ENCODE data around the gene CD47. TPM values are rescaled to one million over a fixed set of nuclear protein-coding genes. Genes with fewer than 3 reads are reported as not detected.

Gene CD47
- total and polyA plus RNA-seq, 10 of the 15 experiments (the other 5 are each of a cell fraction or from before 2014, with no cell fraction given) = 22.9 to 175 (median 81.1) TPM

GRCh38 chr3:108073764-108074431 is 16.9 kb downstream of the CD47 start (continued):
- TF ChIP-seq ZNF687 (IDR thresholded peaks at IDR 0.05) (no peak), CHD2 (IDR thresholded peaks at IDR 0.05; ENCODE audit: borderline replicate concordance, low read depth, low read length) (no peak), ZNF24 (IDR thresholded peaks at IDR 0.05) (no peak), CHD1 (IDR thresholded peaks at IDR 0.05; ENCODE audit: low read depth, low read length) (no peak), PRDM15 (CRISPR knock-in tag; IDR thresholded peaks at IDR 0.05) (no peak), ZBTB11 (CRISPR knock-in tag; IDR thresholded peaks at IDR 0.05) (no peak), JUNB (IDR thresholded peaks at IDR 0.05) (no peak), PML (IDR thresholded peaks at IDR 0.05; ENCODE audit: low read length) (no peak)
- TF ChIP-seq, protein P1, sequence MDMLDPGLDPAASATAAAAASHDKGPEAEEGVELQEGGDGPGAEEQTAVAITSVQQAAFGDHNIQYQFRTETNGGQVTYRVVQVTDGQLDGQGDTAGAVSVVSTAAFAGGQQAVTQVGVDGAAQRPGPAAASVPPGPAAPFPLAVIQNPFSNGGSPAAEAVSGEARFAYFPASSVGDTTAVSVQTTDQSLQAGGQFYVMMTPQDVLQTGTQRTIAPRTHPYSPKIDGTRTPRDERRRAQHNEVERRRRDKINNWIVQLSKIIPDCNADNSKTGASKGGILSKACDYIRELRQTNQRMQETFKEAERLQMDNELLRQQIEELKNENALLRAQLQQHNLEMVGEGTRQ (IDR thresholded peaks at IDR 0.05; ENCODE audit: borderline replicate concordance, low read depth, low read length) = no peak
- TF ChIP-seq, protein P2, sequence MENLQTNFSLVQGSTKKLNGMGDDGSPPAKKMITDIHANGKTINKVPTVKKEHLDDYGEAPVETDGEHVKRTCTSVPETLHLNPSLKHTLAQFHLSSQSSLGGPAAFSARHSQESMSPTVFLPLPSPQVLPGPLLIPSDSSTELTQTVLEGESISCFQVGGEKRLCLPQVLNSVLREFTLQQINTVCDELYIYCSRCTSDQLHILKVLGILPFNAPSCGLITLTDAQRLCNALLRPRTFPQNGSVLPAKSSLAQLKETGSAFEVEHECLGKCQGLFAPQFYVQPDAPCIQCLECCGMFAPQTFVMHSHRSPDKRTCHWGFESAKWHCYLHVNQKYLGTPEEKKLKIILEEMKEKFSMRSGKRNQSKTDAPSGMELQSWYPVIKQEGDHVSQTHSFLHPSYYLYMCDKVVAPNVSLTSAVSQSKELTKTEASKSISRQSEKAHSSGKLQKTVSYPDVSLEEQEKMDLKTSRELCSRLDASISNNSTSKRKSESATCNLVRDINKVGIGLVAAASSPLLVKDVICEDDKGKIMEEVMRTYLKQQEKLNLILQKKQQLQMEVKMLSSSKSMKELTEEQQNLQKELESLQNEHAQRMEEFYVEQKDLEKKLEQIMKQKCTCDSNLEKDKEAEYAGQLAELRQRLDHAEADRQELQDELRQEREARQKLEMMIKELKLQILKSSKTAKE (IDR thresholded peaks at IDR 0.05; ENCODE audit: low read depth, poor library complexity, severe bottlenecking) = no peak
